ENCODE measurements around the gene ZFYVE16. TPM values are rescaled to one million over a fixed set of nuclear protein-coding genes. Genes with fewer than 3 reads are reported as not detected.
"Not testable (repeated sequence)": the region's sequence is repeated elsewhere in the genome, so short reads cannot be mapped to it uniquely, and the experiment has no call there.

Gene ZFYVE16
- total RNA-seq, 1 donor from 2014 or later, result 80.5 TPM

DNA sequence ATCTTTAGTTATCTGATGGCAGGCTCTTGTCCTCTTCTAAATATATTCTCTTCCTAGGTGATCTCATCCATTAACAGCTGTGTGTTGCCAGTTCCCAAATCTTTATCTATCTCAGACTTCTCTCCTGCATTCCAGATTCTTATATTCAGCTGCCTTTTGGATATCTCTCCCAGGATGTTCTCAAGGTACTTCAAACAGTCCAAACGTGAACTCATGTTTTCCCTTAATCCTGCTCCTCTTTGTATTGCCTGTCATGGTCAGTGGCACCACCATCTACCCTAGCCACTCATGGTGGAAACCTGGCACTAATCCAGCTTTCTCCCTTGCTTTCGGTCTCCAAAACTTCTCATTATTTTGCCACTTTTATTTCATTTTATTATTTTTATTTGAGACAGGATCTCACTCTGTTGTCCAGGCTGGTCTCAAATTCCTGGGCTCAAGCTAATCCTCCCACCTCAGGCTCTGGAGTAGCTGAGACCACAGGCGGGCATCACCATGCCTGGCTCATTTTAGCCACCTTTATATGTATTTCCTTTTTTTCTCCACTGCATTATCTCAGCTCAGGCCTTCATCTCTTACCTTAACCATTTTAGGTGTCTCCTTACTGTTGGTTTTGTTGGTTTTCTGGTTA is 3.8 kb downstream of the ZFYVE16 start:
- Mint-ChIP-seq H3K27me3 (ENCODE audit: unreplicated experiment) (peaks cover 5% of the 10 kb centered on the region), H3K36me3 (ENCODE audit: low read depth, unreplicated experiment) (peaks cover 13% of the 10 kb centered on the region), H3K4me1 (ENCODE audit: unreplicated experiment) (peaks cover 15% of the 10 kb centered on the region), H3K27ac (ENCODE audit: unreplicated experiment) (no peak overlapping the region), H3K9me3 (ENCODE audit: unreplicated experiment) (no peaks in the 10 kb centered on the region), H3K4me3 (ENCODE audit: unreplicated experiment) (no peak overlapping the region)
- DNase-seq (ENCODE audit: low spot score), result no peak
- TF ChIP-seq, protein P1, sequence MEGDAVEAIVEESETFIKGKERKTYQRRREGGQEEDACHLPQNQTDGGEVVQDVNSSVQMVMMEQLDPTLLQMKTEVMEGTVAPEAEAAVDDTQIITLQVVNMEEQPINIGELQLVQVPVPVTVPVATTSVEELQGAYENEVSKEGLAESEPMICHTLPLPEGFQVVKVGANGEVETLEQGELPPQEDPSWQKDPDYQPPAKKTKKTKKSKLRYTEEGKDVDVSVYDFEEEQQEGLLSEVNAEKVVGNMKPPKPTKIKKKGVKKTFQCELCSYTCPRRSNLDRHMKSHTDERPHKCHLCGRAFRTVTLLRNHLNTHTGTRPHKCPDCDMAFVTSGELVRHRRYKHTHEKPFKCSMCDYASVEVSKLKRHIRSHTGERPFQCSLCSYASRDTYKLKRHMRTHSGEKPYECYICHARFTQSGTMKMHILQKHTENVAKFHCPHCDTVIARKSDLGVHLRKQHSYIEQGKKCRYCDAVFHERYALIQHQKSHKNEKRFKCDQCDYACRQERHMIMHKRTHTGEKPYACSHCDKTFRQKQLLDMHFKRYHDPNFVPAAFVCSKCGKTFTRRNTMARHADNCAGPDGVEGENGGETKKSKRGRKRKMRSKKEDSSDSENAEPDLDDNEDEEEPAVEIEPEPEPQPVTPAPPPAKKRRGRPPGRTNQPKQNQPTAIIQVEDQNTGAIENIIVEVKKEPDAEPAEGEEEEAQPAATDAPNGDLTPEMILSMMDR (IDR thresholded peaks at IDR 0.05; ENCODE audit: unreplicated experiment), result no peak

DNA sequence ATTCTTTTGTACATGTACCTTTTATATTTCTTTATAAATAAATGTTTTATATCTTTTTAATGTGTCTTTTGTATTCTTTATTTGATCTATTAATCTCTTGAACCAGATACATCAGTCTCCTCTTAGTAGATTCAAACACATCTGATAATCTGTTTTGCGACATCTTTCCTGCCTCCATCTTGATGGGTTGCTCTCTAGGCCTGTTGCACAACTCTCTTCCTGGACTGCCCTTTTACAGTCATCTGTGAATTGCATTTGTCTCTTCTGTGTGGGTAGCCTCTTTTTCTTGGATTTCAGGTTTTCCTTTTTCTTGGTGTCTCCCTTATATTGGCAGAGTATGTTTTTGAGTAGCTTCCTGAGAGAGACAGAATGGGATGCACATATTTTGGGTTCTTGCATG is 6.2 kb downstream of the ZFYVE16 start:
- TF ChIP-seq, protein P1 (IDR thresholded peaks at IDR 0.05; ENCODE audit: unreplicated experiment), result no peak
- Mint-ChIP-seq H3K4me1 (ENCODE audit: unreplicated experiment) (peaks cover 9% of the 10 kb centered on the region), H3K9me3 (ENCODE audit: unreplicated experiment) (no peaks in the 10 kb centered on the region), H3K27ac (ENCODE audit: unreplicated experiment) (no peak overlapping the region), H3K27me3 (ENCODE audit: unreplicated experiment) (peaks cover 3% of the 10 kb centered on the region), H3K36me3 (ENCODE audit: low read depth, unreplicated experiment) (peaks cover 7% of the 10 kb centered on the region), H3K4me3 (ENCODE audit: unreplicated experiment) (no peak overlapping the region)
- no peak for DNase-seq (ENCODE audit: low spot score)

DNA sequence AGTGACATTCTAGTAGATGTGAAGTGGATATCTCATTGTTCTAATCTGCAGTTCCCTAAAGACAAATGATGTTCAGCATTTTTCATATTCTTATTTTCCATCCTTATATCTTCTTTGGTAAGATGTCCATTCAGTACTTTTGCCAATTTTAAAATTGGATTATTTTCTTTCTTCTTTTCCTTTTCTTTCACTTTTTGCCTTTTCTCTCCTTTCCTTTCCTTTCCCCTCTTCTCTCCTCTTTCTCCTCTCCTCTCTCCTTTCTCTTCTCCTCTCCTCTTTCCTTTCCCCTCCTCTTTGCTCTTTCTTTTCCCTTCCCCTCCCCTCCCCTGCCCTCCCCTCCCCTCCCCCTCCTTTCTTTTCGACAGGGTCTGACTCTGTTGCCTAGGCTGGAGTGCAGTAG is 10.1 kb downstream of the ZFYVE16 start:
- no peak for DNase-seq (ENCODE audit: low spot score)
- peaks cover 1% of the 10 kb centered on the region for H3K27me3 Mint-ChIP-seq (ENCODE audit: unreplicated experiment)
- H3K27ac Mint-ChIP-seq (ENCODE audit: unreplicated experiment), result no peak overlapping the region
- no peaks in the 10 kb centered on the region for H3K9me3 Mint-ChIP-seq (ENCODE audit: unreplicated experiment)
- peaks cover 2% of the 10 kb centered on the region for H3K4me1 Mint-ChIP-seq (ENCODE audit: unreplicated experiment)
- H3K4me3 Mint-ChIP-seq (ENCODE audit: unreplicated experiment), result no peak overlapping the region
- H3K36me3 Mint-ChIP-seq (ENCODE audit: low read depth, unreplicated experiment), result peaks cover 22% of the 10 kb centered on the region
- TF ChIP-seq, protein P1 (IDR thresholded peaks at IDR 0.05; ENCODE audit: unreplicated experiment), result no peak

DNA sequence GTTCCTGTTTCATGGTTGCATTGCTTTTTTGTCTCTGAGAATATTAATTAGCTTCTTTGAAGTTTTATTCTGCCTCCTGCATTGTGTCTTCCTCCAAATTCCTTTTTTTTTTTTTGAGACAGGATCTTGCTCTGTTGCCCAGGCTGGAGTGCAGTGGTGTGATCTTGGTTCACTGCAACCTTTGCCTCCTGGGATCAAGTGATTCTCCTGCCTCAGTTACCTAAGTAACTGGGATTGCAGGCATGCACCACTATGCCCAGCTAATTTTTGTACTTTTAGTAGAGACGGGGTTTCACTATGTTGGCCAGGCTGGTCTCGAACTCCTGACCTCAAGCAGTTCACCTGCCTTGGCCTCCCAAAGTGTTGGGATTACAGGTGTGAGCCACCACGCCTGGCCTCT is 16.5 kb downstream of the ZFYVE16 start:
- not testable (repeated sequence) for H3K4me3 Mint-ChIP-seq (ENCODE audit: unreplicated experiment); H3K27ac Mint-ChIP-seq (ENCODE audit: unreplicated experiment); H3K4me1 Mint-ChIP-seq (ENCODE audit: unreplicated experiment); DNase-seq (ENCODE audit: low spot score); H3K9me3 Mint-ChIP-seq (ENCODE audit: unreplicated experiment); H3K27me3 Mint-ChIP-seq (ENCODE audit: unreplicated experiment)
- peaks cover 31% of the 10 kb centered on the region for H3K36me3 Mint-ChIP-seq (ENCODE audit: low read depth, unreplicated experiment)

DNA sequence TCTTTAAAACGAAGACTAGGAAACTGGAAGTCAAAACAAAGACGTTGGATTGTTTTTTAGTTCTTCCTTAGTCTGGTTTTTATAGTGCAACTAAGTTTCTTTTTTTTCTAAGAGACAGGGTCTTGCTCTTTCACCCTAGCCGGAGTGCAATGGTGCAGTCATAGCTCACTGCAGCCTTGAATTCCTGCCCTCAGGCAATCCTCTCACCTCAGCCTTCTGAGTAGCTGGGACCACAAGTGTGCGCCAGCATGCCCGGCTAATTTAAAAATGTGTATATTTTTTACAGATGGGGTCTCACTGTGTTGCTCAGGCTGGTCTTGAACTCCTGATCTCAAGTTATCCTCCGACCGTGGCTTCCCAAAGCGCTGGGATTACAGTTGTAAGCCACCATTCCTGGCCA is 27.6 kb downstream of the ZFYVE16 start:
- H3K4me1 Mint-ChIP-seq (ENCODE audit: unreplicated experiment), result peaks cover 5% of the 10 kb centered on the region
- no peaks in the 10 kb centered on the region for H3K27me3 Mint-ChIP-seq (ENCODE audit: unreplicated experiment)
- no peak for DNase-seq (ENCODE audit: low spot score)
- H3K36me3 Mint-ChIP-seq (ENCODE audit: low read depth, unreplicated experiment), result peaks cover 15% of the 10 kb centered on the region
- no peak overlapping the region for H3K27ac Mint-ChIP-seq (ENCODE audit: unreplicated experiment)
- H3K9me3 Mint-ChIP-seq (ENCODE audit: unreplicated experiment), result no peaks in the 10 kb centered on the region
- no peak overlapping the region for H3K4me3 Mint-ChIP-seq (ENCODE audit: unreplicated experiment)
- TF ChIP-seq, protein P1 (IDR thresholded peaks at IDR 0.05; ENCODE audit: unreplicated experiment), result no peak

Data from endothelial cell (in vitro differentiated cells).